Colon (tissue), 2 donors: ENCODE data around the gene TNFSF15.

Source experiments
- FAIRE-seq: peaks from 2 replicates; lab custom pipeline; 2012; peaks lifted over from hg19 to GRCh38; lab: Jason Lieb, UNC
- donor health status: control.
- donor health status: control.

Gene TNFSF15

DNA sequence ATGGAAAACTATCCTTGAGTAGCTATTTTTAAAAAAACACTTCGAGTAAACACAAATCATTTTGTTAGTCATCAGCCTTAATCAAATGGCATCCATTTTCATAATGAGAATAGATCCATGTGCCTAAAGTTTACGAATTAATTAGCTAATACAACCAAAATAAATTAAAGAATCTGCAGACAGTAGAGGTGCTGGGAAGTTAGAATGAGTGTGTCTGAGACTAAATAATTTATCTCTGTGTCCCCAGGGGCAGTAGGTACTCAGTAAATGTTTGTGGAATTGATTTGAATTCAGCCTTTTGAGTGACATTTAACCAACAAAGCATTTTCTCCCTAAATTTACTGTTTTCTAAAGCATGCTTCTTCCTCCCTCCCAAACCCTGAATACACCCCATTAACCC, 18.6 kb downstream of the TNFSF15 start:
- FAIRE-seq: no peak

DNA sequence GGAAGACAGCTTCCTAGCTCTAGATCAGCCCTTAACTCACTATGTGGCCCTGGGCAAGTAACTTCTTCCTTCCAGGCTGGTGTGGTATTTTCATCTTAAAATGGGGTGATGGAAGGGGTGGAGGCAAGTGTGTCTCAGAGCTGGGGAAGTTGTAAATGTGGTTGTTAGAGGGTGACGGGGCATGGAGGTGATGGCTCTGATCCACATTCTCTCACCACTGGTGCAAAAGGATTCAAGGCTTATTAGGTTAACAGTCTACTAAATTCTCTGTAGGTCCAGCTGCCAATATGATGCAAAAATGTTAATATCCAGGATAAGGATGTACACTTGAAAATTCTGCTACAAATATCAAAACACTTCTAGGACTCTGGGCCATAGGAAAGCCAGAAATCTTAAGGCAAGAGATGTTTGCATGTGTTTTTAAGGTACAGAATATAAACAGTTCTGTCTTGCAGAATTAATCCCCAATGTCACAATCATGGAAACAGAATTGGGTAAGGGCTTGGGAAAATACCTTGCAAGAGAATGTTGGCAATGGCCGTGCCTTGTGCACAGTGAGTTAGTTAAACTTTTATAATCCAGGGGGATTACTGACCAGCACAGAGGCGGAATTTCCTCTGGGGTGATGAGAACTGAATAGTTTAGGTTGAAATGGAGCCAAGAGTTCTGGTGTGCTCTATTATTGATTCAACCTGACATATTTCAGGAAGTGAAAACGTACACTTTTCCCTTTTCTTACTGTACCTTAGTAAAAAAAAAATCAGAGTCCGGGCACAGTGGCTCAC, 19.8 kb downstream of the TNFSF15 start:
- no peak for FAIRE-seq

DNA sequence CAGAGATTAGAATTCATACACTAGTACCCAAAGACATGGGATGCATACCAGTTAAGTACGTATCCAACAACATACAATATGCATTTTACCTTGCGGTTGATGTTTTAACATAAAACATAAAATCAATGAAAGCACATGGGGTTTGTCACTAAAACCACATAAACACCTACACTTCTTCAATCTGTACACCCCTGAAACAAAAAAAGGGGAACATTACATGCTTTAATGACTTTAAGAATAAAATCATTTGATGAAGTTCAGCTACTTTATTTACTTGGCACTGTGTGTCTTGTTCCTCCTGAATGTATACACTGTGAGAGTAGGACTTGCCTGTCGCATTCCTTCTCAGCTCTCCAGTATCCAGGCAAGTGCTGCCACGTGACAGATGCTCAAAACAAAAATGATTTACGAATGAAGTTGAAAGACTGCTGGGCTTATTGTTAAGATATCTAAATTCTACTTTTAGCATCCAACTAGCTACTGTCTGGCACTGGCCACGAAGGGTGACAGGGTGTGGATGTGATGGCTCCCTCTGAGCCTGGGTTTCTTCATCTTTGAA, 21.0 kb downstream of the TNFSF15 start:
- no peak for FAIRE-seq

DNA sequence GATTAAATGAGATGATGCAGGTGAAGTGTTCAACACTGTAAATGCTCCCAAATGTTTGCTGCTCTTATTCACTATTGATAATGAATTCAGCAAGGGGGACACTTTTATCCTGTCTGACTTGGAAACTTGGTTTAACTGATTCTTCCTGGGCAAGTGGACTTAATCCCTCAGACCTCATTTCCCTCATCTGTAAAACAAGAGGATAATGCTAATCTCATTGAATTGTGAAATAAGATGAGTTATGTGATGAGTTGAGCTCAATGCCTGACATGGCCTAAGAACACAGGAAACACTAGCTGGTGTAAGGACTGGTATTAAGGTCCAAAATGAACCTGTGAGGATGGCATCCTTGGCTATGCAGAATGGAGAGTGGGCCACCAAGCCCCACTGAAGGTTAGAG, 23.3 kb downstream of the TNFSF15 start:
- no peak for FAIRE-seq

DNA sequence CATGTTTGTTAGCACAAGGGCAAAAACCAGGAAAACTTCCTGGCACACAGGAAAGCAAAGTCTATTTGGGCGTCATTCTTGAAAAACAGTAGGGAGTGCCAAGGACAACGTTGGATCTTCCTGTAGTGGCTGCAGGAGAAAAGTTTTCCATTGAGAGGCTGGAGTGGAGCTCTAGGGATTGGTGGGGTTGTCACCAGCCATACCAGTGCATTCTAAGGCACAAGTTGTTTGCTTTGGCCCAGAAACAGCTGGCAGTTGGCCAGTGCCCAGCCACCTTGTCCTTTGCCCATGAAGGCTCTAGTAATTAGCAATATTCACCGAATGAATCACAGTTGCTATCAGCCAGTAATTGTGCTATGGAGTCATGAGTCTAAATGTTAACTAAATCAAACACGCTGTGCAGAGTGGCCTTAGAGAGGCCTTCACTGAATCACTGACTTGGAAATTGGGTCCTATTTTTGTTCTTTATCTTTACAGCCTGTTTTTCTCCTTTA, 26.4 kb downstream of the TNFSF15 start:
- no peak for FAIRE-seq

DNA sequence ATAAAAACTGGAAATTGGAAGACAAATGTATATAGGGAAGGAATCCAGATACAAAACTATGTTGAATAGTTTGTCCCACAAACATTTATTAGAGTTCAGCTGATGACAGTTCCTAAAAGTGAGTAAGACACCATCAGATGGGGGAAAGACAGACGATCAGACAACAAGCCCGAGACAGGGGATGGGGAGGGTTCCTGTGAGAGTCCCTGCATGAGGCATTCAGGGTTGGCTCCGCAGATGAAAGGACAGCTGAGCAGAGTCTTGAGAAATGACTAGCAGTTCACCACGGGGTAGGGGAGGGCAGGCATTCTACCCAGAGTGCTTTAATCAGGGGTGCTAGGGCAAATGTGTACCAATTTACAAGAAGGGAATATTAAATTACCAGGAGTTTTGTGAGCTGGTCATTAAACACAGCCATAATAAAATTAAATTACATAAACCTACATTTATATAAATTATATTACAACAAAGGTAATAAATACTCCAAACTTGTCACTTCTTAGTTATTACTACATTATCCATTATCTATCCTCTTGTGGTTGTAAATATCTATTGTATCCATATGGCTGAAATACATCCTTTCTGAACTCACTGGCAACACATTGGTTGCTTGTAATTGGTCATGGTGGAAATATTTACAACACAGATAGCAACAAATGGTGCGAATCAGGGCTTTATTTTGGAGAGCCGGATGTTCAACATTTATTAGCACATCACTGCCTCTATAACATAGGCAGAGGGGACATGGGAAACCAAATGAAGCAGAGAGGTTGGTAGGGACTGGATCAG, 27.8 kb downstream of the TNFSF15 start:
- FAIRE-seq: no peak

DNA sequence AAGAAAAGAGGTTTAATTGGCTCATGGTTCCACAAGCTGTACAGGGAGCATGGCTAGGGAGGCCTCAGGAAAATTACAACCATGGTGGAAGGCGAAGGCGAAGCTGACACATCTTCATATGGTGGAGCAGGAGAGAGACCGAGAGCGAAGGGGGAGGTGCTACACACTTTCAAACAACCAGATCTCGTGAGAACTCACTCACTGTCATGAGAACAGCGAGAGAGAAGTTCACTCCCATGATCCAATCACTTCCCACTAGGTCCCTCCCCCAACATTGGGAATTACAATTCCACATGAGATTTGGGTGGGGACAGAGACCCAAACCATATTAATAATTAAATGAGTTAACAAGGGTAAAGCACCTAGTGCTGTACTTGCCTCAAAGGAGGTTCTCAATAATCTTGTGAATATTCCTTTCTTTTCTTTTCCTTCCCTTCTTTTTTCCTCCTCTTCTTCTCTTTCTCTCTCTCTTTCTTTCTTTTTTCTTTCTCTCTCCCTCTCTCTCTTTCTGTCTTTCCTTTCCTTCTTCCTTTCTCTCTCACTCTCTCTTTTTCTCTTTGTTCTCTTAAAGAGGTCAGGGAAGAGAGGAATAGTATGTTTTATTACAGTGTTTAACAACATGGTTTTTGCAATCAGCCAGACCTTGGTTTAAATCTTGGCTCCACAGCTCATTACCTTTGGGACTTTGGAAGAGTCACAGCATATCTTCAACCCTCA, 29.0 kb downstream of the TNFSF15 start:
- FAIRE-seq: no peak

DNA sequence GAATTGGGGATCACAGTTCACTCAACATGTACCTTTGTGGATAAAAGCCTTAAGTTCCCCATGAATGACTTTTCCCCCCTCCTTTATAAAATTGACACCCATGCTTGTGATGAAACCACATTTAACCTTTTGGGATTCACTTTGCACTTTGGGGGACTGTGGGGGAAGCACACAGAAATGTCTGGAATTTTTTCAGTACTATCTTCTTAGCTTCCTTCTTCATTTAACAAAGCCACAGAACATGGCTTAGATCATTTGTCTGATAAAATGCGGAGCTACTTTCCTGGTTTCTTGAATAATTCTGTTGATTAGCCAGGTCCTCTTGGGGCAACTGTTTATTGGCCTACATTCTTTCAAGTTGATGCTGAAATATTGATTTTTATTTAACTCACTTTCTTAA, 29.9 kb downstream of the TNFSF15 start:
- no peak for FAIRE-seq

DNA sequence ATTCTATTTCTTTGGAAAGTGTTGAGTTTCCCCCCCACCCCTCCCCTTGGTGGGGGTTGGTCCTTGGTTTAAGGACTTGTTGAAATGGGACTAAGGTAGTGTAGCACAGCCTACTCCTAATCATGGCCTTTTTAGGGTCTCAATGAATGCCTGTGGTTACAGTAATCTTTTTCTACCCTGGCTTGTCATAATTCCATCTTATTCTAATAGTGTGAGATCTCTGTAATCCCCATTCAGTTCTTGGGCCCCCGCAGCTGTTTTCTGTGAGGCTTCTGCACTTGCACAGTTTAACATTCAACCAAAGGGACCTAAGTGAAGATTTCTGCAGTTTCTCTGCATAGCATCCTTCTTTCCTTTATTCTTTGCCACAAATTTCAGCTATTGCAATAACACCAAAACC, 30.7 kb downstream of the TNFSF15 start:
- FAIRE-seq: no peak

DNA sequence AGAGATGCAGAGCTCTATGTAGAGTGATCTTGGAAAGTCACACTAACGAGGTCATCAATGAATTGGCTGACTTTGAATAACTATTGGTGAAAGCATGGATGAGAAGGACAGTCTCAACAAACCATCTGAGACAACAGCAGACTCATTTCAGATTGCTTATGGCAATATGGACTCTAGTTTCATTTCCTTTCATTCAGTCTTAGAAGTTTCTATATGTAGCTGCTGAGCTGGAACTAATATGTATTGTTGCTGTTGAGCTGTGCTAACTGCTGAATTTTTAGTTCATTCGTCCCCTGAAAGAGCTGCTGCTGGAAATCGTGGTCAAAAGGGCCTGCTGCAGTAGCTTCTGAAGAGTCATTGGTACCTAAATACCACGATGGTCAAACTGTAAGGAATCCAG, 31.3 kb downstream of the TNFSF15 start:
- no peak for FAIRE-seq

DNA sequence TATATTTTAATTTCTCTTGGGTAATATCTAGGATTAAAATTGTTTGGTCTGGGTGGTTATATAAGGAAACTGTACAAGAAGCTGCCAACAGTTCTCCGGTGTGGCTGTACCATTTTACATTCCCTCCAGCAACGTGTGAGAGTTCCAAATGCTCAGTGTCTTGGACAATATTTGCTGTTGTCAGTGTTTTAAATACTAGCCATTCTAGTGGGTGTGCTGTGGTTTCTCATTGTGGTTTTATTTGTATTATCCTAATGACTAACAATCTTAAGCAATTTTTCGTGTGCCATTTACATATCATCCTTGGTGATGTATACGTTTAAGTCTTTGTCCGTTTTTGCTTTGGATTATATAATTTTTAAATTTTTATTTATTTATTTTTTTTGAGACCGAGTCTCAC, 34.0 kb downstream of the TNFSF15 start:
- FAIRE-seq: no peak

DNA sequence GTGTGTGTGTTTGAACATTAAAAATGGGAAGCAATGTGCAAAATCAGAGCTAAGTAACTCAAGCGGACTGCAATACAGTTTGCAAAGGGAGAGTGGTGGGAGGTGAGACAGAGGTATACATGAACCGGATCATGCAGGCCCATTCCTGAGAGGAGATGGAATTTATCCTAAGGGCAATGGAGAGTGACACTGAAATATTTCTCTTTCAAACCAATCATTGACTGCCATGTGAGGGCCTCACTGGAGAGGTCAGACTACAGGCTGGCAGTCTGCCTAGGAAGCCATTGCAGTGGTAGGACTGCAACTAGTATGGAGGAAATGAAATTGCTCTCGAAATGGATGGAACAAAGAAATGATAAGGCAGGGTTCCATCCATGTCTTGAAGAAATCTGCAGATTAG, 34.8 kb downstream of the TNFSF15 start:
- no peak for FAIRE-seq

DNA sequence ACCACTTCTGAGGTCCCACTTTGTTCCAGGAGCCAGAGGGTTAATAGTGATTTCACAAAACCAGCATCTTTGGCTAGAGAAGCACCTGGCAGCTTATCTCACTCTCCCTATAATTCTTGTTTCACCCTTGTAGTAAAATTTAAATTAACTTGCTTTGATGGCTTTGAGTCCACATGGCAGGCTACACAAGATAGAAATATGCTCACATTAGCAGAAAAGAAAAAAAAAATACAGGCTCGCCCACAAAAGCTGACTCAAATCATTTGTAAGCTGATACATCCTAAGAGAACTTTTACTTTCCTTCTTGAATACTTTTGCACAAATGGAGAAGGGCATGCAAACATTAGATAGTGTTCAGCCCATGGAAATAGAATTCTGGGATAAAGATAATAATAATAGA, 36.2 kb downstream of the TNFSF15 start:
- no peak for FAIRE-seq

DNA sequence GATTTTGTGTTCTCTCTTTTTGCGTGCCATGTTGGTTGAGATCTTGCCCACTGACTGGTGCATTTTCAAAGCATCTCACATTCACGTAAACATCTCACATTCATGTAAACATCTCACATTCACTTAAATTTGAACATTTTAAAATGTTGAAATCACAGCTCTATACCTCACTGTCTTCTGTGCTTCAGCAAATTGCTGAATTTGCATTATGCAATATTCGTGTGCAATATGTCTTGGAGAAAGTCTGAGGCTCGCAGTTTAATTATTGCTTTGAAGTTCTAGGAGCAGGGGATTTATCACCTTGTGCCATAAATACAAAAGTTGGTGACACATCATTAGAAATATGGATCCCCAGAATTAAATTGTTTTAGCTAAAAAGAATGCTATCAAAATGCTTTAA, 42.6 kb downstream of the TNFSF15 start:
- no peak for FAIRE-seq

DNA sequence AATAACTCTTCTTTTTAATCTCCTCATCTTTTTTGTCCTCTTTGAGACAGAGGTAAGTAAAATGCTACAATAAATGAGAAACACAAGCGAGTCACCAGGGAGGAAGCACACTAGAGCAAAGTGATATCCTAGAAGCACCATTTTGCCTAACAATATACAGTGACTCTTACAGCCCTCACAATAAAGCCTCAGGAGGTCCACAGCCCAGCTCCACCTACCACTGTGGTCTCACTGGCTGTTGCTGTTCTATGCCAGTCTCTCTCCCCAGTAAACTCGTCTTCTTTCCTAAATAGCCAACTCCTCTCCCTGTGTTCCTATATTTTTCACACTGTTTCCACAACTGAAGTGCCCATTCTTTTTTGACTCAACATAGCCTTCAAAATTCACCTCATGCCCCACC, 44.3 kb downstream of the TNFSF15 start:
- FAIRE-seq: no peak

DNA sequence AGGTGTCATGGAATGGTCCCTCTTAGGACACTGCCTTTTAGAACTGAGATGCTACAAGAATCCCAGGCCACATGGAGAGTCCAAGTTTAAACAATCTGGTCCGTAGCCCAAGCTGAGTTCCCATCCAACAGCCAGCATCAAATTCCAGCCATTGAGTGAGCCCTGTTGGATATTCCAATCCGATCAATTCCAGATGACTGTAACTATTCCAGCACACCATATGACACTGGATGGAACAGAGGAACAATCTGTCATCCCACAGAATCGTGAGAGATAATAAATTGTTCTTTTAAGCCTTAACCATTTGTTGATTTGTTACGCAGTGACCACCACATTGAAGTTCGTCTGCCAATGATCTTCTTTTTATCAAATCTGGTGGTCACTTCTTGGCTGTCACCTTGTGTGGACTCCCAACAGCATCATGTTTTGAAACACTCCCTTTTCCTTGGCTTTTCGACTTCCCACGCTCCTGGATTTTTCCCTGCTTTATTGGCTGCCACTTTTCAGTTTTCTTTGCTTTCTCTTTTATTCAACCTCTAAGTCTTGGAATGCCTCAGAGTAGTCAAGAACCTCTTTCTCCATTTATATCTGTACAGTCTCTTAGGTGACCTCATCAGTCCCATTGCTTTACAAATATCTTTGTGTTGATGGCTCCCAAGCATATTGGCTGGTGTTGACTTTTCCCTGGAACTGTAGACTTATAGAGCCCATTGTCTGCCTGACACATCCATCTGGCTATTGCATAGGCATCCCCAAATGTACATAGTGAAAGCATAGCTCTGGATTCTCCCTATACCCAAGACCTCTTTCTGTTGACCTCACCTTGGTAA, 46.1 kb downstream of the TNFSF15 start:
- FAIRE-seq: no peak

DNA sequence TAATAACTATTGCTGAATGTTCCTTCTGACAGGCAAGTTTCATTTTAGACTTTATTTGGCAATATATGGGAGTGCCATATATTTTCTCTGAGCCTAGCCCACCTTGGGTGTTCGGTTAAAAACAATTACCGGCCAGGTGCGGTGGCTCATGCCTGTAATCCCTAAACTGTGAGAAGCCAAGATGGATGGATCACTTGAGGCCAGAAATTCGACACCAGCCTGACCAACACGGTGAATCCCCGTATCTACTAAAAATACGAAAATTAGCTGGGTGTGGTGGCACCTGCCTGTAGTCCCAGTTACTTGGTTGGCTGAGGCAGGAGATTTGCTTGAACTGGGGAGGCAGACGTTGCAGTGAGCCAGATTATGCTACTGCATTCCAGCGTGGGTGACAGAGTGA, 47.9 kb downstream of the TNFSF15 start:
- no peak for FAIRE-seq

DNA sequence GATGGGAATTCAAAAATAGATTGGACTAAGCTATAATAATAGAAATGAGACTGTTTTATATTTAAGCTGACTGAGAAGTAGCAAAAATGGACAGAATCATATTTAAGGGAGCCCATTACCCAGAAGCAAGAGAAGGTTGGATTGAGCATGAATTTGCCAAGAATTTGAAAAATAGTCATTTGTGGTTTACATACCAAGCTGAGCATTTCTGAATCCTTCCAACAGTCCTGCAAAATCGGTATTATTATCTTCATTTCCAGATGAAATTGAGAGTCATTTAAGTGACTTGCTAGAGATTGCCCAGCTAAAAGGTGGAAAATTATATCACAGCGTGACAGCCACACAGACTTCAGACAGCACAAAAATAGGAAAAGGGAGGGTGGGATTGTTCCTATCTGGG, 48.4 kb downstream of the TNFSF15 start:
- no peak for FAIRE-seq

DNA sequence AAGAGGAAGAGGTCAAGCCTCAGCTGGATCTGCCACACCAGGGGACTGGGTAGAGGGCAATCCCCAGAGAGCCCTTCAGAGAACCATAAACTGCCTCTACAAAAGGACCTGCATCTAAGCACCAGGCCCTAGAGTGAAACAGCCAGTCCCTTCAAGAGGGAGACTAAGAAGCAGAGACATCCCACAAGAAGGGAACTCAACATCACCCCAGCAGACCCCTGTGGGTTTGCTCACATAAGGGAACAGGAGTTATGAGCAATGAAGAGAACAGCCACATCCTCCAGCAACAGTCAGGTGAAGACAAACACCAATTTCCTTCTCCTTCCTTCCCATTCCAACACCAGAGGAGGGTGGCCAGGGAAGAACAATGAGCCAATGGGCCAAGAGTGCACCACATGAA, 48.9 kb downstream of the TNFSF15 start:
- FAIRE-seq: no peak

DNA sequence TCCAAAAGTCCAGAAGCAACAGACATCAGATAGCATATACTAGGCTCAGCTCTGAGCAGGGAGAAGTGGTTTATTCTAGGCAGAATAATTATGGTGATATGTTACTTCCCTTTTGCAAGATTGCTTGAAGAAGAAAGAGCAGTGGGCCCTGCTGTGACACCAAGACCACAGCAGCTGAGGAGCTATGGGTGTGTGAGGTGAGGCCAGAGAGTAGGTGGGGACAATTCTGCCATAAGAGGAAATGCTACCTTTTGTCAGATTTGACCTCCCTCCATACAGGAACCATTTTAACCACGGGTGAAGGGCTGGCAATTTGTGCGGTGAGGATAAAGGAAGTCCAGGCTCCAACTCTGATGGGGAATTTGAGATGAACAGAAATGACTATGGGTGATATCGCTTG, 51.3 kb downstream of the TNFSF15 start:
- no peak for FAIRE-seq

DNA sequence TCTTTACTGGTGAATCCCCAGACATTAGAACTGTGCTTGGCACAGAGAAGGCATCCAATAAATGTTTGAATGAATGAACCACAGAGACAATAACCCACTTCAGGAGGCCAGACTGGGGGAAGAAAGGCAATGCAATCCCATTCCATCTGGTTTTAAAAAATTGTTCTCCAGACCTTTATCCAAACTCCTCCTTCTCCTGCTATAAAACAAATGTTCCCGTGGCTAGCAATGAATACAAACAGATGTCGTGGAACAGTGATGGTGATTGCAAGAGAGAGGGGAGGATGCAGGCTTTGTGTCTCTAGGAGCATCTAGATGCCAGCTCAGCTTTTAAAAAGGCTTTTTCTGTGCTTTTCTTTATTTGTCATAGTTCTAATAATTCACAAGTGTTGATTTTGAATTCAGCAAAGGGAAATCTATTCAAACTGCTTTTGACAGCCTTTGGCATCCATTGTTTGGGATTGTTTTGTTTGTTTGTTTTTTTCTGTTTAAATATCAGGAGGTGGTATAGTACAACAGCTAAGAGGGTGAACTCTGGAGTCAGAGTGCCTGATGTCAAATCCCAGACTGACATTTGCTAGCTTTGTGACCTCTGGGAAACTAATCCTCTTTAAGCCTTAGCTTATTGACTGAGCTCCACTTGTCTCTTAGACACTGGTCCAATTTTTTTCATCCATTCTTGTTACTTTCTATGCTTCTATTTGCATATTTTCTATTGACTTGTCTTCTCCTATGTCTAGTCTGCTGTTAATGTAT, 59.1 kb downstream of the TNFSF15 start:
- no peak for FAIRE-seq
